Esophagus squamous epithelium (tissue), 5 donors: ENCODE measurements around the gene HOXA7. TPM values are rescaled to one million over a fixed set of nuclear protein-coding genes. Genes with fewer than 3 reads are reported as not detected.

Experiments
- DNase-seq: peaks from one replicate; lab custom pipeline; 2025; lab: John Stamatoyannopoulos, UW
- H3K27ac ChIP-seq, 4 donors: fragments of 200-600 bp; sonication (generic); one replicate each; pipeline ENCODE4 v1.5.1; 2016 to 2019; ENCODE audit warnings: mild to moderate bottlenecking in 1 of 4
- H3K27me3 ChIP-seq, 4 donors: fragments of 200-600 bp; sonication (generic); 1 replicate in 3 of 4; 2 replicates in 1 of 4; pipeline versions ENCODE4 v1.5.1 to v1.6.0; 2017 to 2021; ENCODE audit warnings: antibody characterized with exemption in 1 of 4
- H3K36me3 ChIP-seq, 3 donors: fragments of 200-600 bp; sonication (generic); one replicate each; pipeline ENCODE4 v1.5.1; 2016 to 2019
- H3K4me1 ChIP-seq, 3 donors: fragments of 200-600 bp; sonication (generic); one replicate each; pipeline ENCODE4 v1.5.1; 2017 to 2019
- H3K4me3 ChIP-seq, 4 donors: fragments of 200-600 bp; sonication (generic); 1 replicate in 3 of 4; 2 replicates in 1 of 4; pipeline ENCODE4 v1.5.1; 2016 to 2019; ENCODE audit warnings: mild to moderate bottlenecking in 2 of 4, moderate library complexity in 1 of 4
- H3K9me3 ChIP-seq, 3 donors: fragments of 200-600 bp; sonication (generic); one replicate each; pipeline ENCODE4 v1.5.1; 2016 to 2019
- POLR2A ChIP-seq, 4 donors: fragments of 450-650 bp; IDR thresholded peaks; one replicate each; pipeline ENCODE4 v1.6.1; 2017; ENCODE audit warnings: antibody characterized with exemption in 4 of 4, mild to moderate bottlenecking in 4 of 4, moderate library complexity in 3 of 4
- WGBS, 2 donors: methylation state at CpG; one replicate each; pipeline ENCODE4 v1.1.5; 2018; 5-methylcytosine and 5-hydroxymethylcytosine counted together
- intact Hi-C: fragments of 100-400 bp; cut with DNase I; formaldehyde crosslinking; loops from one replicate; pipeline ENCODE4 v1.15.0; 2022
- total RNA-seq, 4 donors: library from RNA; depleted of rRNA; stranded (reverse); fragments of >200 nt; gene quantifications; one replicate each; pipeline ENCODE4 v1.1.0, GENCODE V29; 2016
- TF ChIP-seq, protein P1 (sequence below), 6 experiments: fragments of 450-650 bp in 4 of 6; fragments of 200-600 bp in 2 of 6; sonication (generic) in 2 of 6; IDR thresholded peaks; one replicate each; pipeline ENCODE4 v1.5.1; 2016 to 2019; ENCODE audit warnings: antibody characterized with exemption in 6 of 6, mild to moderate bottlenecking in 4 of 6, moderate library complexity in 4 of 6
- donor health status: DM: yes; HTN: yes; CAD: no.

The HOXA7 gene
- total RNA-seq, 4 donors from 2014 or later: 0.23 to 0.76 (median 0.48) TPM

DNA sequence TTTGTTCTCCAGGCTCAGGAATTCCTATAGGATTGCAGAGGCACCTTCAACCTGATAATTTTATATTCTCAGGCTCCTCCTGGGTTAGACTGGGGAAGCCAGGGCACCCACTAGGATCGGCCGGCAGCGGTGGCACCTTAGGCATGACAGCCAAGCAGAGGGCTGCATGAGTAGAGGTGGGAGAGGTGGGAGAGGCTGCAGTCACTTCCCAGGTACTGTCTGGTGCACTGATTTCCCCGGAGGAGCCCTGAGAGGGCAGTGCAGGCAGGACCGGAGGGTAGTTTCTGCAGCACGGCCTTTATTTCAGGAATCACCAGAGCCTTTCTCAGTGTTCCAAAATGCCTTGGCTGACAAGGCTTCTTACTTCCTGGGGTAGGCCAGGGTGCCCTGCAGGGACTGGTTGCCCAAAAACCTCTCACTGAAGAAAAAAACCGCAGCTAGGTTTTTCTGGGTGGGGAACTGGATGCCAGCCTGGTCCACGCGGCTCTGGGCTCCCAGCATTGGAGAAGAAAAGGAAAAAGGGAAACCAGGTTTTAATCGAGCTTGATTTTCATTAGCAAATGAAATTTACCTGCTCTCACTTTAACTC is 47.0 kb upstream of the HOXA7 start:
- Histone ChIP-seq H3K9me3 (no peaks in the 10 kb centered on the region), H3K4me3 (no peak overlapping the region), H3K36me3 (no peaks in the 10 kb centered on the region), H3K4me1 (peaks cover 31 to 50% (median 33%) of the 10 kb centered on the region in 3 donors), H3K27me3 (peaks cover 46 to 100% (median 77%) of the 10 kb centered on the region in 4 donors), H3K27ac (no peak overlapping the region)
- 13 to 15% methylated on average over 6 to 9 of the region's 10 CpGs for whole genome bisulfite sequencing, 2 donors
- DNase-seq: no peak
- TF ChIP-seq, protein P1, sequence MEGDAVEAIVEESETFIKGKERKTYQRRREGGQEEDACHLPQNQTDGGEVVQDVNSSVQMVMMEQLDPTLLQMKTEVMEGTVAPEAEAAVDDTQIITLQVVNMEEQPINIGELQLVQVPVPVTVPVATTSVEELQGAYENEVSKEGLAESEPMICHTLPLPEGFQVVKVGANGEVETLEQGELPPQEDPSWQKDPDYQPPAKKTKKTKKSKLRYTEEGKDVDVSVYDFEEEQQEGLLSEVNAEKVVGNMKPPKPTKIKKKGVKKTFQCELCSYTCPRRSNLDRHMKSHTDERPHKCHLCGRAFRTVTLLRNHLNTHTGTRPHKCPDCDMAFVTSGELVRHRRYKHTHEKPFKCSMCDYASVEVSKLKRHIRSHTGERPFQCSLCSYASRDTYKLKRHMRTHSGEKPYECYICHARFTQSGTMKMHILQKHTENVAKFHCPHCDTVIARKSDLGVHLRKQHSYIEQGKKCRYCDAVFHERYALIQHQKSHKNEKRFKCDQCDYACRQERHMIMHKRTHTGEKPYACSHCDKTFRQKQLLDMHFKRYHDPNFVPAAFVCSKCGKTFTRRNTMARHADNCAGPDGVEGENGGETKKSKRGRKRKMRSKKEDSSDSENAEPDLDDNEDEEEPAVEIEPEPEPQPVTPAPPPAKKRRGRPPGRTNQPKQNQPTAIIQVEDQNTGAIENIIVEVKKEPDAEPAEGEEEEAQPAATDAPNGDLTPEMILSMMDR (IDR thresholded peaks at IDR 0.05): no peak
- TF ChIP-seq POLR2A (IDR thresholded peaks at IDR 0.05): no peak
- intact Hi-C loops: no loop called here

DNA sequence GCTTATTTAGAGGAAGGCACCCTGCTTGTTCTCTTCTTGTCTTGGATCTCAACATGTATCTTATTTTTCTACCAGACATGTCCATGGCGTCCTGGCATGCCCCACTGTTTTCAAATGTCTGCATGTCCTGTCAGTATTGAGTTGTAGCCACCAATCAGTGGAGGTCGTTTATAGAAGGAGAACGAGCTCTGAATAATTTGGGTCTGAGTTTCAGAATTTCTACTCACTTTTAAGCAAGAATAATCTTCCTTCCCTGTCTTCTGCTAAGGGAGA is 46.3 kb upstream of the HOXA7 start:
- TF ChIP-seq POLR2A (IDR thresholded peaks at IDR 0.05): no peak
- TF ChIP-seq, protein P1 (IDR thresholded peaks at IDR 0.05): no peak
- H3K27me3 ChIP-seq: peaks cover 52 to 100% (median 81%) of the 10 kb centered on the region in 4 donors
- H3K27ac ChIP-seq: no peak overlapping the region
- intact Hi-C loops: no loop called here
- H3K36me3 ChIP-seq: no peaks in the 10 kb centered on the region
- 17 to 23% methylated on average over 3 of the region's 3 CpGs for WGBS, 2 donors
- no peaks in the 10 kb centered on the region for H3K9me3 ChIP-seq
- H3K4me3 ChIP-seq: no peak overlapping the region
- no peak for DNase-seq
- H3K4me1 ChIP-seq: peaks cover 31 to 57% (median 34%) of the 10 kb centered on the region in 3 donors

DNA sequence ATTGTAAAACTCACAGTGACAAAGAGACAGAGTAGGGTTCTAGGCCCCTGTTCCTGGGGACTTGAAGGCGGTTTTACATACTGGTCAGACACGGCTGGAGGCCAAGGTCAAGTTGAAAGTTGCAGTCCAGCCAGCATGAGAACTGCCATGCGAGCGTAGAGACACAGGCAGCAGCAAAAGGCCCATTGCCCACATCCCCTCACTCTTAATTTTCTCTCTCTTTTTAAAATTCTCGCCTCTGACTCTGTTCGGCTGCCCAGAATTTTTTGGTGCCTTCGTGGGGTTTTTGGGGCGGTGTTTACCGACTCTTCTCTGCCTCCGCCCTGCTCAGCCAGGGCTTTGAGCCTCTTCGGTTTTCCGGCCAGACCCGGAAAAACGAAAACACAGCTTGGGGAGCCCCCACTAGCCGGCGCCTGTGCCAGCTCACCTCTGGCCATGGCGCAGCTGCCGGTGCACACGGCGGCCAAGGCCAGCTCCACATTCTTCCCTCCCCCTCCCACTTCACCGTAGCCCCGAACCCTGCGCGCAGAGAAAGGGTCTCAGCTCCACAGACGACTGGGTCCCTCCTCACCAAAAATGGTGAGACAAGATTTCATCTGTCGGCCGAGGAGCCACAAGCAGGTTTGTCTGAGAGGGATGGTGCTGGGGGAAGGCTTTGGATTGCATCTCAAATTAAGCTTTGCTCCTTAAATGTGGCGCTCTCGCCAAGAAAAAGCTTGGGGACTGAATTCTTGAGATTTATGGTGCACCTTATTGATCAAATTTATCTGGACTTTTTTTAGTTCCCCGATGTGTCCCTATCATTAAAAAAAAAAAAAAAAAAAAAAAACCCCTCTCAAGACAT is 45.8 kb upstream of the HOXA7 start:
- no peak for DNase-seq
- Histone ChIP-seq H3K4me1 (peaks cover 31 to 57% (median 34%) of the 10 kb centered on the region in 3 donors), H3K9me3 (no peaks in the 10 kb centered on the region), H3K4me3 (no peak overlapping the region), H3K27ac (no peak overlapping the region), H3K36me3 (no peaks in the 10 kb centered on the region), H3K27me3 (peaks cover 56 to 100% (median 83%) of the 10 kb centered on the region in 4 donors)
- 26 to 36% methylated on average over 12 to 15 of the region's 30 CpGs for WGBS, 2 donors
- intact Hi-C loops: no loop called here
- TF ChIP-seq POLR2A (IDR thresholded peaks at IDR 0.05): no peak
- TF ChIP-seq, protein P1 (IDR thresholded peaks at IDR 0.05): no peak

DNA sequence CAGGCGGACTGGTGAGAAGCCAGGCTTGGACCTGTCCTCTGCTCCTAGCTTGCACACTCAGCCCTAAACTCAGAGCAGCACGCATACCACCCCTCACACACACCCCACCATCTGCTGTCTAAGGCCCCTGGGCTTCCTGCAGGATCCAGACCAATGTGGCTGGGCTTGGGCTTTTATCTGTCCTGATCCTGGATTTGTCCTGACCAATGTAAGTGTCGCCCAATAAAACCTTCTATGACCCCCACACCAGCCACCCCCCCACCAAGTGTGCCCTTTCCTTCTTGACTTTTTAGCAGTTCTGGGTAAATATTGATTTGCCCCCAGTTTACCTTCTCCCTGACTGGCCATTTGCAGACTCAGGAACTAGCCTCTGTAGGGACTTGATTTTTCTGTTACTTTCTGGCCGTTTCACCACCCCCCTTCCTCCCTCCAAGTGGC is 45.1 kb upstream of the HOXA7 start:
- no peak for TF ChIP-seq POLR2A (IDR thresholded peaks at IDR 0.05)
- TF ChIP-seq, protein P1 (IDR thresholded peaks at IDR 0.05): no peak
- DNase-seq: no peak
- intact Hi-C loops: no loop called here

More for the DNA sequence above, 45.1 kb upstream of the HOXA7 start:
- H3K36me3 ChIP-seq: no peaks in the 10 kb centered on the region
- no peaks in the 10 kb centered on the region for H3K9me3 ChIP-seq
- H3K4me3 ChIP-seq: peak overlapping the region in 1 of 4 donors; percentile 62
- no peak overlapping the region for H3K27ac ChIP-seq
- peaks cover 56 to 100% (median 79%) of the 10 kb centered on the region in 4 donors for H3K27me3 ChIP-seq
- H3K4me1 ChIP-seq: peaks cover 31 to 57% (median 34%) of the 10 kb centered on the region in 3 donors
- WGBS, 2 donors: 19 to 21% methylated on average over 3 to 4 of the region's 4 CpGs
